ENCODE results near the gene FZD7.

The FZD7 gene

GRCh38 chr2:201996006-201996405, 37.6 kb upstream of the FZD7 start:
- H4K20me1 ChIP-seq = no peaks in the 10 kb centered on the region
- no peaks in the 10 kb centered on the region for H3K27me3 ChIP-seq
- TF ChIP-seq Cebpa-rat (IDR thresholded peaks at IDR 0.05) = no peak
- H3K36me3 ChIP-seq = no peaks in the 10 kb centered on the region
- H3K27ac ChIP-seq = no peak overlapping the region
- no peak overlapping the region for H3K9ac ChIP-seq
- H3K9me3 ChIP-seq = no peaks in the 10 kb centered on the region
- H3K4me2 ChIP-seq = no peak overlapping the region
- H3K4me1 ChIP-seq = peaks cover 9% of the 10 kb centered on the region
- no peak overlapping the region for H3K4me3 ChIP-seq

GRCh38 chr2:201996679-201997314, 36.9 kb upstream of the FZD7 start:
- TF ChIP-seq Cebpa-rat (IDR thresholded peaks at IDR 0.05) = no peak
- H3K4me2 ChIP-seq = no peak overlapping the region
- no peak overlapping the region for H3K9ac ChIP-seq

GRCh38 chr2:201999279-201999678, 34.4 kb upstream of the FZD7 start:
- H3K4me1 ChIP-seq = peaks cover under 1% of the 10 kb centered on the region; the same call in 1 of the 2 replicates
- TF ChIP-seq Cebpa-rat (IDR thresholded peaks at IDR 0.05) = no peak
- H3K4me3 ChIP-seq = no peak overlapping the region
- H3K9me3 ChIP-seq = no peaks in the 10 kb centered on the region
- no peak overlapping the region for H3K4me2 ChIP-seq
- no peaks in the 10 kb centered on the region for H3K36me3 ChIP-seq
- no peaks in the 10 kb centered on the region for H4K20me1 ChIP-seq
- no peak overlapping the region for H3K27ac ChIP-seq
- no peaks in the 10 kb centered on the region for H3K27me3 ChIP-seq
- H3K9ac ChIP-seq = no peak overlapping the region

More at GRCh38 chr2:201996679-201997314, 36.9 kb upstream of the FZD7 start:
- no peak overlapping the region for H3K4me3 ChIP-seq
- no peaks in the 10 kb centered on the region for H3K27me3 ChIP-seq
- H4K20me1 ChIP-seq = no peaks in the 10 kb centered on the region
- no peak overlapping the region for H3K27ac ChIP-seq
- peaks cover 9% of the 10 kb centered on the region for H3K4me1 ChIP-seq
- H3K36me3 ChIP-seq = no peaks in the 10 kb centered on the region
- H3K9me3 ChIP-seq = no peaks in the 10 kb centered on the region

GRCh38 chr2:202001826-202002225, 31.8 kb upstream of the FZD7 start:
- no peaks in the 10 kb centered on the region for H3K4me1 ChIP-seq
- no peak for TF ChIP-seq Cebpa-rat (IDR thresholded peaks at IDR 0.05)
- H3K9me3 ChIP-seq = no peaks in the 10 kb centered on the region
- H3K4me2 ChIP-seq = no peak overlapping the region
- H3K27ac ChIP-seq = no peak overlapping the region
- no peaks in the 10 kb centered on the region for H4K20me1 ChIP-seq
- H3K36me3 ChIP-seq = no peaks in the 10 kb centered on the region
- H3K9ac ChIP-seq = no peak overlapping the region
- H3K4me3 ChIP-seq = no peak overlapping the region
- H3K27me3 ChIP-seq = no peaks in the 10 kb centered on the region

GRCh38 chr2:202002381-202002780, 31.3 kb upstream of the FZD7 start:
- Histone ChIP-seq H4K20me1 (no peaks in the 10 kb centered on the region), H3K4me2 (no peak overlapping the region), H3K9ac (no peak overlapping the region), H3K27me3 (no peaks in the 10 kb centered on the region), H3K4me1 (no peaks in the 10 kb centered on the region), H3K4me3 (no peak overlapping the region), H3K27ac (no peak overlapping the region), H3K9me3 (no peaks in the 10 kb centered on the region), H3K36me3 (no peaks in the 10 kb centered on the region)
- TF ChIP-seq Cebpa-rat (IDR thresholded peaks at IDR 0.05) = no peak

- H3K27ac ChIP-seq = no peak overlapping the region
- H3K9ac ChIP-seq = no peak overlapping the region
- H3K27me3 ChIP-seq = no peaks in the 10 kb centered on the region
- no peaks in the 10 kb centered on the region for H3K9me3 ChIP-seq
- no peak overlapping the region for H3K4me3 ChIP-seq
- no peak for TF ChIP-seq Cebpa-rat (IDR thresholded peaks at IDR 0.05)
- H3K4me2 ChIP-seq = no peak overlapping the region
- H3K4me1 ChIP-seq = 0 out of 2 replicates have a peak, but pooled peaks cover 7% of the 10 kb centered on the region
- H4K20me1 ChIP-seq = no peaks in the 10 kb centered on the region
- no peaks in the 10 kb centered on the region for H3K36me3 ChIP-seq
Observed at GRCh38 chr2:202005272-202005887, 28.3 kb upstream of the FZD7 start.

- H4K20me1 ChIP-seq = no peaks in the 10 kb centered on the region
- no peak overlapping the region for H3K9ac ChIP-seq
- no peak overlapping the region for H3K4me2 ChIP-seq
- no peaks in the 10 kb centered on the region for H3K27me3 ChIP-seq
- no peak overlapping the region for H3K27ac ChIP-seq
- H3K36me3 ChIP-seq = no peaks in the 10 kb centered on the region
- 0 out of 2 replicates have a peak, but pooled peaks cover 7% of the 10 kb centered on the region for H3K4me1 ChIP-seq
- no peaks in the 10 kb centered on the region for H3K9me3 ChIP-seq
- no peak for TF ChIP-seq Cebpa-rat (IDR thresholded peaks at IDR 0.05)
- no peak overlapping the region for H3K4me3 ChIP-seq
Observed at GRCh38 chr2:202006301-202006700, 27.4 kb upstream of the FZD7 start.

- TF ChIP-seq Cebpa-rat (IDR thresholded peaks at IDR 0.05) = no peak
- Histone ChIP-seq H4K20me1 (no peaks in the 10 kb centered on the region), H3K9me3 (no peaks in the 10 kb centered on the region), H3K4me1 (0 out of 2 replicates have a peak, but pooled peaks cover 7% of the 10 kb centered on the region), H3K4me2 (no peak overlapping the region), H3K4me3 (no peak overlapping the region), H3K27me3 (no peaks in the 10 kb centered on the region), H3K27ac (no peak overlapping the region), H3K36me3 (no peaks in the 10 kb centered on the region), H3K9ac (no peak overlapping the region)
Observed at GRCh38 chr2:202007015-202007982, 26.4 kb upstream of the FZD7 start.

- Histone ChIP-seq H3K9ac (no peak overlapping the region), H3K27ac (no peak overlapping the region), H3K36me3 (no peaks in the 10 kb centered on the region), H3K27me3 (no peaks in the 10 kb centered on the region), H3K4me1 (0 out of 2 replicates have a peak, but pooled peaks cover 7% of the 10 kb centered on the region), H4K20me1 (no peaks in the 10 kb centered on the region), H3K4me2 (no peak overlapping the region), H3K9me3 (no peaks in the 10 kb centered on the region), H3K4me3 (no peak overlapping the region)
- TF ChIP-seq Cebpa-rat (IDR thresholded peaks at IDR 0.05) = no peak
Observed at GRCh38 chr2:202007983-202008354, 25.7 kb upstream of the FZD7 start.

Measured in BLaER1 (cell line).